IPS-15b (cell line): Measurements from ENCODE around the gene EGR1.

ENCODE experiments used
- H3K27me3 ChIP-seq: one replicate; pipeline ENCODE4 v1.6.1; 2013; ENCODE audit warnings: low read length; ENCODE audit not compliant: control insufficient read depth, insufficient read depth
- H3K36me3 ChIP-seq: one replicate; pipeline ENCODE4 v1.6.1; 2013; ENCODE audit warnings: low read length; ENCODE audit not compliant: control insufficient read depth, insufficient read depth
- H3K4me1 ChIP-seq: one replicate; pipeline ENCODE4 v1.6.1; 2013; ENCODE audit warnings: mild to moderate bottlenecking, low read length; ENCODE audit not compliant: control insufficient read depth, insufficient read depth
- H3K4me3 ChIP-seq: one replicate; pipeline ENCODE4 v1.5.1; 2013; ENCODE audit warnings: low read depth, low read length
- H3K9ac ChIP-seq: one replicate; pipeline ENCODE4 v1.6.1; 2013; ENCODE audit warnings: low read depth, mild to moderate bottlenecking, low read length
- H3K9me3 ChIP-seq: one replicate; pipeline ENCODE4 v1.6.1; 2013; ENCODE audit warnings: mild to moderate bottlenecking, low read length; ENCODE audit not compliant: control insufficient read depth, insufficient read depth

EGR1 gene

DNA sequence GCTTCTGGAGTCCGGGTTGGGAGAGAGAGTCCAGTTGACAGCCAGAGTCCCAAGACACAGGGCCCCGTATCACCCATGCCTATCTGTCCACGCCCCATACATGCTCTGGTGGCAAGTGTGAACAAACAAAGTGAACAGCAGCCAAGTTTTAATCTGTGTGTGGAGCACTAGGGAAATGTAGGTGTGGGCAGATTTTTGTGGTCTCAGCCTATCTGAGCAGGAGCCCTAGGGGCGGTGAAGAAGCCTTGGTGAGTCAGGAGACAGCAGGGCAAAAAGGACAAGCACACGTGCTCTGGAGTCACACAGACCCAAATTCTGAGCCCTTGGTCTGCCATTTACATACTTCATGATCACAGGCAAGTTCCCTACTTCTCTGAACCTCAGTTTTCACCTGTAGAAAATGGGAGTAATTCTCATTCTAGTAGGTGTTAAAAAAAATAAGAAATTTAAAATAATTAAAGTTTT lies 23.2 kb downstream of the EGR1 start:
- Histone ChIP-seq H3K27me3 (peaks cover 34% of the 10 kb centered on the region), H3K4me3 (no peak overlapping the region), H3K9ac (no peak overlapping the region)

DNA sequence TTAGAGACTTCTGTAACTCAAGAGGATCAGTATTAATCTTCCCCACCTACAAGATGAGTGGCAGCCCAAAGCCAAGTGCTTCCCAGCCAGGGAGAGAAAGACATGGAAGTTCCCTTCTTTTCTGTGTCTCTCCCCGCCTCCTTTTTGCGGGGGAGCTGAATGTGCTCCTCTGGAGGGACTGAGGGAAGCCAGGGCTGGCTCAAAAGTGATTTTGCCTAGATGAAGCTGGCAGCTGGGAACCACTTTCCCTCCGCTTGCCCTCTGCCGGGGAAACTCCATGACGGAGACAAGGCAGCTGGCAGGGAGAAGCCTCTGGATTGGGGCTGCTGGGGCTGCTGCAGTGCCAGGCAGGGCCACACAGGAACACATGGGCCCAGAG lies 24.4 kb downstream of the EGR1 start:
- Histone ChIP-seq H3K36me3 (no peaks in the 10 kb centered on the region), H3K9me3 (no peaks in the 10 kb centered on the region), H3K27me3 (peaks cover 34% of the 10 kb centered on the region), H3K4me1 (peaks cover 6% of the 10 kb centered on the region), H3K4me3 (no peak overlapping the region), H3K9ac (no peak overlapping the region)

More for the DNA sequence above, 23.2 kb downstream of the EGR1 start:
- peaks cover 6% of the 10 kb centered on the region for H3K4me1 ChIP-seq
- no peaks in the 10 kb centered on the region for H3K36me3 ChIP-seq
- no peaks in the 10 kb centered on the region for H3K9me3 ChIP-seq

DNA sequence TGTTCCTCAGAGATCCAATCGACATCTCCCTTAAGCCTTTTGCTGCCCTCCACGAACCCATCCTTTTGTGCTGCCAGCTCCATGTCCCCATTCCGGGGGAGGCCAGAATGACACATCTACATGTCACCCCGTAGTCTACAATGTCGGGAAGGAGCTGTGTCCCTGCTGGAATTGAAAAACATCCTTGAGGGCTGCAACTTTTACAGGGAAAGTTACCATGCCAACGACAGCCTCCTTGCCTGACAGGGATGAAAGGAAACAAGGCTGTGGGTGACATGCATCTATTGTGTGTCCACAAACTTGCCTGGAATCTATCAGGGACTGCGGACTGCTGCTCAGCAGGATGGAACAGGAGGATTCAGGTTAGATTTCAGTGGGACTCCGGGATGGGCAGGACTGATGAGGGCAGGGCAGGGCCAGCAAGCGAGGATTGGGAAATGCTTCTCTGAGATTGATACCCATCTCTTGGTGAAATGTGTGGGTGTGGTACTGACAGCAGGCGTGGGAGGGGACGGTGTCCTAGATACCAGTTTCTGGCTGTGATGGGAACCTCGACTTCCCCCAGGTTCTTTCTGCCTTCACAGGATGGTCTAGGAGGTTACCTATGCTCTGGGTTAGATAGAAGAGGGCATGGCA lies 25.5 kb downstream of the EGR1 start:
- Histone ChIP-seq H3K9ac (no peak overlapping the region), H3K9me3 (no peaks in the 10 kb centered on the region), H3K36me3 (no peaks in the 10 kb centered on the region), H3K4me1 (peaks cover 6% of the 10 kb centered on the region), H3K4me3 (peak overlapping the region; percentile 55), H3K27me3 (peaks cover 34% of the 10 kb centered on the region)

DNA sequence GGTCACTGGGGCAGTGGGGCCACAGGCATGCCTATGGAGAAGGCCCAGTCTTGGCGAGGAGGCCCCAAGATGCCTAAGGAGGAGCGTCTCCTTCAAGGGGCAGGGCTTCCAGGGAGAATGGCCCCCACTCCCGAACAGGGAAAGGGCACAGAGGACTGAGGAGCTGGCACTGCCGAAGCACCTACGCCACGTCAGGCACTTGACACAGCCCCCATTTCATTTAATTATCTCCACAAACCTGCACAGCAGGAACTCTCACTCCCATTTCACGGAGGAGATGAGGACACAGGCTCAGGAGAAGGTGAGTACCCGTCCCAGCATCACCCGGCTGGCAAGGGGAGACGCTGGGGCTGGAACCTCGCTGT lies 26.0 kb downstream of the EGR1 start:
- Histone ChIP-seq H3K4me3 (peak overlapping the region; percentile 55), H3K27me3 (peaks cover 34% of the 10 kb centered on the region), H3K9me3 (no peaks in the 10 kb centered on the region), H3K9ac (no peak overlapping the region), H3K36me3 (no peaks in the 10 kb centered on the region), H3K4me1 (peaks cover 6% of the 10 kb centered on the region)

DNA sequence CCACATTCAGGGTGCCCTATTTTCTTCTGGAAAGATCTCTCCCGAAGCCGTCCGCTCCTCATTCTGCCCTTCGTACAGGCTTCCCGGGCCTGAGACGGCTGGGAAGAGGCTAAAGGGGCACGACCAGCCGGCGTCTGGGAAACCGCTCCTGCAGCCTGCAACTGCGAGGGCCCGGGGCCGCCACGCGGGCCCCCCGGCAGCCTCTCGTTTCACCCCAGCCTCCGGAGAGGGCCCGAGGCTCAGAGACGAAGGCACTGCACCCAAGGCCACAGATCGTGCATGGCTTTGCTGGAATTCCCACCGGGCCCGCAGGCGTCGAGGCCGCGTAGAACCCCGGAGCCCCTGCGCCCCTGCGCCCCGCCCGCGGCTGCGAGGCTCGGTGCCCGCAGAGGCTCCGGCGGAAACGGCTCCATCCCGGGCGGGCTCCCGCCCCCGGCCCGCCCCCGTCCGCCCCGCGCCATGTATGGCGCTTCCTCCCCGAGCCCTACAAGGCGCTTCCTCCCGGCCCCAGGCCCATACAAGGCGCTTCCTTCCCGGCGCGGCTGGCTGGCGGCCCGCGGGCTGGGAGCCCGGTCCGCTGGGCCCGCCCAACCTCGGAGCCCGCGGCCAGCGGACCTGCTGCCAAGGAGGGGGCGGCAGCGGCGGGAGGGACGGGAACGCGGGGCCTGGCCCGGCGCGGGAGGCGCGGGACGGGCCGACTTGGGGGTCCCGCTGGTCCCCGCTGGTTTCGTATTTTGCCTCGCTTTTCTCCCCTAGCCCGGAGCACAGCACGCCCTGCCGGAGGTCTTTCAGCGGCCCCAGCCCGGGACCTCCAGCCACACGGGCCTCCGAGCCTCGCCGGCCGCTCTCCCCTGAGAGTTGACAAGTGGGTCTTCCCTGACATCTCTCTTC lies 26.6 kb downstream of the EGR1 start:
- Histone ChIP-seq H3K9me3 (no peaks in the 10 kb centered on the region), H3K36me3 (no peaks in the 10 kb centered on the region), H3K4me3 (peak overlapping the region; percentile 55), H3K27me3 (peaks cover 34% of the 10 kb centered on the region), H3K4me1 (peaks cover 2% of the 10 kb centered on the region), H3K9ac (peak overlapping the region; percentile 72)

DNA sequence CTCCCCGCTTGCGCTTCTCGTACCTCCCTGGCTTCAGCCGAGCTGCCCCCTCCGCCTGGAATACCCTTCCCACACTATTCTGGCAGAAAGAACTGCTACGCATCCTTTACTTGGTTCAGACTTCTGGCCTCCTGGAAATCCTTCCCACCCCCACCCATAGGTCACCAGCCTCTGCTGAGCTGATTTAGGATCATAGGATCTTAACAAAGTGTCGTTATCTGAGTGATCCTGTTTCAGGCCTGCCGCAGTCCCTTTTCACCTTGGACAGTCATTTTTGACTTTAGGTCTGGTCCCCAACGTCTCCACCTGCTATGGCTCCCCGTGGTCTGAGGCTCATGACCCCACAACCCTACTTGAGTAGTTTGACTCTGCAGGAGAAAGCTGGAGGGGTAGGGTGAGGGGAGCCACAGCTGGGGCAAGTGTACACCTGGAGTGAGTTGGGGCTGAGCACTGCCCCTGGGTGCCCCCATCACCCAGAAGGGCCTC lies 27.3 kb downstream of the EGR1 start:
- Histone ChIP-seq H3K9ac (no peak overlapping the region), H3K9me3 (no peaks in the 10 kb centered on the region), H3K4me1 (no peaks in the 10 kb centered on the region), H3K4me3 (peak overlapping the region; percentile 48), H3K27me3 (peaks cover 34% of the 10 kb centered on the region), H3K36me3 (no peaks in the 10 kb centered on the region)

DNA sequence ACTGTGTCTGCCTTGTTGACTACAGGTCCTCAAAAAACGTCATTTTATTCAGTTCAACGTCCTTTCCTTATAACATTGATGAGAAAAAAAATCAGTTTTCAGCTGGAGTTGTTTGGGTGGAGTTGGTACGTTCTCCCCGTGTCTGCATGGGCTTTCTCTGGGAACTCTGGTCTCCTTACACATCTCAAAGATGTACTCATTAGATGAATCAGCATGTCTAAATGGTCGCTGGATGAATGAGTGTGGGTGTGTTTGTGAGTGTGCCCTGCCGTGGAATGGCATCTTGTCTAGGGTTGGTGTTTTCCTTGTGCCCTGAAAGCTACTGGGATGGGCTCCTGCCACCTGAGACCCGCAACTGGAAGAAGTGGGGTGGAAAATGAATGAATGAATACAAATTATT lies 30.1 kb downstream of the EGR1 start:
- Histone ChIP-seq H3K27me3 (peaks cover 18% of the 10 kb centered on the region), H3K36me3 (no peaks in the 10 kb centered on the region), H3K4me3 (no peak overlapping the region), H3K9me3 (no peaks in the 10 kb centered on the region), H3K9ac (no peak overlapping the region), H3K4me1 (no peaks in the 10 kb centered on the region)

DNA sequence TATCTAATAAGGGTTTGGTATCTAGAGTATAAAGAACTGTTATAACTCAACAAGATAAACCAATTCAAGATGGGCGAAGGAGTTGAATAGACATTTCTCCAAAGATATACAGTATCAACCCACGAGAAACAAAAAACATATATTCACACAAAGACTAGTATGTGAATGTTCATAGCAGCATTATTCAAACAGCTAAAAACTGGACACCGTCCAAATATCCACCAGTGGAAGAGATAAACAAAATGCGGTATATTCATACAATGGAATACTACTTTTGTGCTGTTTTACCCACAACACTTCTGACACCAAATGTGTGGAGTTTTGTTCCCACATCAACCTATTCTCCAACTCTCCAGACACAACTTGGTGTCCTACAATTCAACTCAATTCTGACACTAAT lies 33.1 kb downstream of the EGR1 start:
- no peaks in the 10 kb centered on the region for H3K4me1 ChIP-seq
- no peaks in the 10 kb centered on the region for H3K9me3 ChIP-seq
- no peaks in the 10 kb centered on the region for H3K36me3 ChIP-seq
- H3K9ac ChIP-seq = no peak overlapping the region
- no peak overlapping the region for H3K4me3 ChIP-seq
- no peaks in the 10 kb centered on the region for H3K27me3 ChIP-seq

DNA sequence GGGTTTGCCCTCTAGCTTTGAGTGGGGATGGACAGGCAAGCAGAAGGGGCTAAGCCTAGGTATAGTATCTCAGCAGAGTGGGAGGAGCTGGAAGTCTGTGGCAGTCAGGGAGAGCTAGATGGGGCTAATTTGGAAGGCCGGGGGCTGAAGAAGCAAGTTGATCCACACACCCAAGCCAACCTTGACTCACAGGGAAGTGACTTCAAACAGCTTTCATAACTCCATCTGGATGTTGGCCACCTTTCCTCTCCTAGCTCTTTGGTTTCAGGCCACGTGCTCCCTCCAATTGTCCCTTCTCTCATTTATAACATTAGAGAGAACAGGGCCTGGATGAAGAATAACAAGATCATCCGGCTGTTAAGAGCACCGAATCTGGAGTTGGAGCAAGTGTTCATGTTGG lies 36.8 kb downstream of the EGR1 start:
- H3K9me3 ChIP-seq = no peaks in the 10 kb centered on the region
- no peaks in the 10 kb centered on the region for H3K4me1 ChIP-seq
- no peaks in the 10 kb centered on the region for H3K36me3 ChIP-seq
- H3K9ac ChIP-seq = no peak overlapping the region
- no peaks in the 10 kb centered on the region for H3K27me3 ChIP-seq
- H3K4me3 ChIP-seq = no peak overlapping the region

DNA sequence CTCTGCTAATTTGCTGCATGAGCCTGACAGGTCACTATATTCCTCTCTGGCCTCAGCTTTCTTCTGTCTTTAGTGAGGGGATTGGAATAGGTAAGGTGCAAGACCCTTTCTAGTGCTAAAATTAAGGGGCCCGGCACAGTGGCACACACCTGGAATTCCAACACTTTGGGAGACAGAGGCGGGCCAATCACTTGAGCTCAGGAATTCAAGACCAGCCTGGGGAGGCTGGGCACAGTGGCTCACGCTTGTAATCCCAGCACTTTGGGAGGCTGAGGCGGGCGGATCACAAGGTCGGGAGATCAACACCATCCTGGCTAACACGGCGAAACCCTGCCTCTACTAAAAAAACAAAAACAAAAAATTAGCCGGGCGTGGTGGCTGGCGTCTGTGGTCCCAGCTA lies 37.2 kb downstream of the EGR1 start:
- Histone ChIP-seq H3K4me3 (no peak overlapping the region), H3K36me3 (peaks cover 2% of the 10 kb centered on the region), H3K9ac (no peak overlapping the region), H3K9me3 (no peaks in the 10 kb centered on the region), H3K4me1 (no peaks in the 10 kb centered on the region), H3K27me3 (no peaks in the 10 kb centered on the region)

DNA sequence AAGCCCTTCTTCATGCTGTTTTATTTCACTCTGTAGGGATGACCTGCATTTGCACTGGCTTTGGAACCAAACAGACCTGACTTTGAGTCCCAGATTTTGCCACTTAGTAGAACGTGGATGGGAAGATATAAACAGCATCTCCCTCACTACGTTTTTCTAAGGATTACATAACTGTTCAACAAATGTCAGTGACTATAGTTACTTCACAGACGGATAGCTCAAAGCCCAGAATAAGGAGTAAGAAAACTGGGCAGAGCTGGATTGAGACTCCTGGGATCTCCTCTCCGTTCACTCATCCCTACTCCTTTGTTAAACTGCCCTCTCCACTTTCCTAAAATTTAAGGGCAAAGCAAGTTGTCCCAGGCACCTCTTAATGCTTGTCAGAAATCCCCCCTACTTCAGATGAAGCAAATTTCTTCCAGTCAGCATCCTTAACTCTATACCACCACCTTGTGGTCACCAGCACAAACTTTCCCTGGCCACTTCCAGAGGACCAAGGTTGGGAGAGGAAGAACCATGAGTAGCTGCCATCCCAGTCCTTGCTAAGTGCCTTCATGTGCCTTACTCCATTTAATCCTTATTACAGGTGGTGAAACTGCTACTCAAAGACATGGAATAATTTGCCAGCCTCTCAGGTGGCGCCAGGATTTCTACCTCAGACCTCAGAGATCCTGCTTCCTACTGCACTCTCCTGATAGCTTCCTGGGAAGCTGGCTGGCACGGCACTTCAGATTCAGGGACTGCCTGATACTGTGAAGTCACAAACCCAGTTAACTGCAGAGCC lies 38.4 kb downstream of the EGR1 start:
- H3K9ac ChIP-seq = no peak overlapping the region
- H3K36me3 ChIP-seq = peaks cover 13% of the 10 kb centered on the region
- no peaks in the 10 kb centered on the region for H3K4me1 ChIP-seq
- no peak overlapping the region for H3K4me3 ChIP-seq
- H3K9me3 ChIP-seq = no peaks in the 10 kb centered on the region
- H3K27me3 ChIP-seq = no peaks in the 10 kb centered on the region
